CD14-positive monocyte (primary cell): ENCODE results near the gene STK38L. TPM values are rescaled to one million over a fixed set of nuclear protein-coding genes. Genes with fewer than 3 reads are reported as not detected.

Source experiments
- DNase-seq, 3 donors: peaks; one replicate each; pipeline ENCODE4 v3.0.0-alpha.2; 2011 to 2022
- H2AFZ ChIP-seq: 2 replicates; pipeline ENCODE4 v1.6.0; 2012; ENCODE audit warnings: mild to moderate bottlenecking, low read depth, low read length, inconsistent platforms; ENCODE audit not compliant: insufficient read depth, poor library complexity, severe bottlenecking
- H3K27ac ChIP-seq, 2 donors: 1 replicate in 1 of 2; 2 replicates in 1 of 2; pipeline ENCODE4 v1.5.1; 2012 to 2013; ENCODE audit warnings: low read length in 2 of 2, control low read depth in 1 of 2, inconsistent platforms in 1 of 2, low read depth in 1 of 2, mild to moderate bottlenecking in 1 of 2
- H3K27me3 ChIP-seq, 2 donors: one replicate each; pipeline versions ENCODE4 v1.6.0 to v1.6.1; 2011 to 2013; ENCODE audit warnings: low read length in 2 of 2; ENCODE audit not compliant: control insufficient read depth in 2 of 2, insufficient read depth in 2 of 2
- H3K36me3 ChIP-seq, 2 donors: replicated peaks in 1 of 2; 1 replicate in 1 of 2; 2 replicates in 1 of 2; pipeline versions ENCODE4 v1.5.1 to v1.6.1; 2012 to 2013; ENCODE audit warnings: low read length in 2 of 2, control low read depth in 1 of 2, inconsistent platforms in 1 of 2, mild to moderate bottlenecking in 1 of 2; ENCODE audit not compliant: insufficient read depth in 2 of 2, control insufficient read depth in 1 of 2
- H3K4me1 ChIP-seq, 2 donors: 1 replicate in 1 of 2; 2 replicates in 1 of 2; pipeline versions ENCODE4 v1.5.1 to v1.6.1; 2012 to 2013; ENCODE audit warnings: low read length in 2 of 2, control low read depth in 1 of 2, inconsistent platforms in 1 of 2, mild to moderate bottlenecking in 1 of 2, moderate library complexity in 1 of 2; ENCODE audit not compliant: insufficient read depth in 2 of 2, control insufficient read depth in 1 of 2
- H3K4me2 ChIP-seq: replicated peaks from 2 replicates; pipeline ENCODE3; 2012; ENCODE audit warnings: low read length, moderate library complexity, mild to moderate bottlenecking; ENCODE audit not compliant: poor library complexity, severe bottlenecking; ENCODE audit errors: extremely low read depth
- H3K4me3 ChIP-seq, 3 experiments: fragments of 200-600 bp in 1 of 3; sonication (generic) in 1 of 3; replicated peaks in 1 of 3; 1 replicate in 2 of 3; 2 replicates in 1 of 3; pipeline ENCODE4 v1.5.1; 2011 to 2013; ENCODE audit warnings: low read length in 3 of 3, mild to moderate bottlenecking in 3 of 3, control low read depth in 2 of 3, low read depth in 2 of 3, inconsistent platforms in 1 of 3, moderate library complexity in 1 of 3
- H3K79me2 ChIP-seq: 2 replicates; pipeline ENCODE4 v1.6.0; 2012; ENCODE audit warnings: mild to moderate bottlenecking, control low read depth, inconsistent platforms, low read length, moderate library complexity; ENCODE audit not compliant: insufficient read depth
- H3K9ac ChIP-seq: 2 replicates; pipeline ENCODE4 v1.6.0; 2017; ENCODE audit warnings: low read length, mild to moderate bottlenecking; ENCODE audit not compliant: insufficient read depth, poor library complexity, severe bottlenecking
- H3K9me3 ChIP-seq, 2 donors: replicated peaks in 1 of 2; 1 replicate in 1 of 2; 2 replicates in 1 of 2; pipeline versions ENCODE4 v1.5.1 to v1.6.1; 2012 to 2013; ENCODE audit warnings: low read length in 2 of 2, control low read depth in 1 of 2; ENCODE audit not compliant: control insufficient read depth in 1 of 2, insufficient read depth in 1 of 2
- H4K20me1 ChIP-seq: 2 replicates; pipeline ENCODE4 v1.6.0; 2012; ENCODE audit warnings: mild to moderate bottlenecking, low read length, control low read depth, moderate library complexity; ENCODE audit not compliant: insufficient read depth
- H3K27ac Mint-ChIP-seq, 7 donors: one replicate each; pipeline ENCODE4 v1.8.0; 2020; ENCODE audit warnings: mild to moderate bottlenecking in 7 of 7, mixed read lengths in 7 of 7, moderate library complexity in 6 of 7, inconsistent platforms in 2 of 7
- H3K27me3 Mint-ChIP-seq, 3 donors: one replicate each; pipeline ENCODE4 v1.8.0; 2021 to 2022; ENCODE audit warnings: low read depth in 3 of 3, mild to moderate bottlenecking in 3 of 3, mixed read lengths in 3 of 3, moderate library complexity in 3 of 3, inconsistent platforms in 1 of 3
- H3K36me3 Mint-ChIP-seq, 2 donors: one replicate each; pipeline ENCODE4 v1.8.0; 2020; ENCODE audit warnings: mixed read lengths in 2 of 2, inconsistent platforms in 1 of 2, mild to moderate bottlenecking in 1 of 2
- H3K4me1 Mint-ChIP-seq: one replicate; pipeline ENCODE4 v1.8.0; 2020; ENCODE audit warnings: mild to moderate bottlenecking, mixed read lengths
- H3K4me3 Mint-ChIP-seq, 2 donors: one replicate each; pipeline ENCODE4 v1.8.0; 2020; ENCODE audit warnings: mild to moderate bottlenecking in 2 of 2, mixed read lengths in 2 of 2, moderate library complexity in 1 of 2
- H3K9me3 Mint-ChIP-seq, 7 donors: one replicate each; pipeline ENCODE4 v1.8.0; 2020 to 2022; ENCODE audit warnings: mixed read lengths in 7 of 7, mild to moderate bottlenecking in 6 of 7, moderate library complexity in 6 of 7, inconsistent platforms in 2 of 7
- CTCF ChIP-seq: fragments of 200-600 bp; IDR thresholded peaks from one replicate; pipeline ENCODE4 v1.8.0; 2022; ENCODE audit warnings: antibody characterized with exemption, mild to moderate bottlenecking
- WGBS: methylation state at CpG from one replicate; pipeline ENCODE4 v1.1.5; 2013; ENCODE audit warnings: missing lambda C conversion rate; ENCODE audit not compliant: insufficient coverage; 5-methylcytosine and 5-hydroxymethylcytosine counted together
- intact Hi-C, 2 donors: fragments of 100-400 bp; cut with micrococcal nuclease; formaldehyde crosslinking; loops; one replicate each; pipeline versions ENCODE4 v1.15.0 to v1.15.1; 2023
- polyA plus RNA-seq, 3 donors: library from polyadenylated mRNA; depleted of rRNA in 1 of 3; unstranded in 2 of 3; stranded (reverse) in 1 of 3; fragments of 300-500 nt in 2 of 3; fragments of >200 nt in 1 of 3; fragmentation: Illumina TruSeq in 2 of 3; gene quantifications; 1 replicate in 2 of 3; 2 replicates in 1 of 3; pipeline ENCODE4 v1.2.3, GENCODE V29; 2012 to 2021

The STK38L gene
- polyA plus RNA-seq, 3 donors: 20.0 to 29.5 (median 20.5) TPM

GRCh38 chr12:27347779-27348178 lies 103.7 kb downstream of the STK38L start:
- no peak overlapping the region for H3K4me3 Mint-ChIP-seq
- no peak overlapping the region for H3K27ac Mint-ChIP-seq
- no peaks in the 10 kb centered on the region for H3K79me2 ChIP-seq
- no peaks in the 10 kb centered on the region for H3K36me3 ChIP-seq
- no peak overlapping the region for H3K9ac ChIP-seq
- WGBS: 100% methylated on average over 1 of the region's 2 CpGs
- DNase-seq: no peak
- H3K9me3 ChIP-seq: no peaks in the 10 kb centered on the region
- no peaks in the 10 kb centered on the region for H3K27me3 ChIP-seq
- H2AFZ ChIP-seq: no peak overlapping the region
- peaks cover 3% of the 10 kb centered on the region for H3K4me1 Mint-ChIP-seq
- no peak for TF ChIP-seq CTCF
- no peaks in the 10 kb centered on the region for H3K36me3 Mint-ChIP-seq
- no peak overlapping the region for H3K27ac ChIP-seq
- no peak overlapping the region for H3K4me2 ChIP-seq
- peaks cover 0 to 3% (median 0%) of the 10 kb centered on the region in 7 donors for H3K9me3 Mint-ChIP-seq
- intact Hi-C loops: no loop called here
- H3K27me3 Mint-ChIP-seq: no peaks in the 10 kb centered on the region
- no peaks in the 10 kb centered on the region for H3K4me1 ChIP-seq
- no peak overlapping the region for H3K4me3 ChIP-seq
- no peaks in the 10 kb centered on the region for H4K20me1 ChIP-seq

- Histone ChIP-seq H3K36me3 (no peaks in the 10 kb centered on the region), H2AFZ (no peak overlapping the region), H3K27ac (no peak overlapping the region), H3K4me1 (no peaks in the 10 kb centered on the region), H3K27me3 (no peaks in the 10 kb centered on the region), H3K4me3 (no peak overlapping the region), H3K79me2 (no peaks in the 10 kb centered on the region), H4K20me1 (no peaks in the 10 kb centered on the region), H3K9ac (no peak overlapping the region), H3K4me2 (no peak overlapping the region), H3K9me3 (no peaks in the 10 kb centered on the region)
- no peaks in the 10 kb centered on the region for H3K27me3 Mint-ChIP-seq
- H3K27ac Mint-ChIP-seq: no peak overlapping the region
- peaks cover 3% of the 10 kb centered on the region for H3K4me1 Mint-ChIP-seq
- peaks cover 0 to 3% (median 0%) of the 10 kb centered on the region in 7 donors for H3K9me3 Mint-ChIP-seq
- no peaks in the 10 kb centered on the region for H3K36me3 Mint-ChIP-seq
- WGBS: 94% methylated on average over 4 of the region's 7 CpGs
- TF ChIP-seq CTCF: no peak
- intact Hi-C loops: no loop called here
- no peak for DNase-seq
- no peak overlapping the region for H3K4me3 Mint-ChIP-seq
Measured at GRCh38 chr12:27351476-27351875, 107.4 kb downstream of the STK38L start.
